Measurements from ENCODE around the gene MAP7. TPM values are rescaled to one million over a fixed set of nuclear protein-coding genes. Genes with fewer than 3 reads are reported as not detected.
"Not testable (repeated sequence)": the region's sequence is repeated elsewhere in the genome, so short reads cannot be mapped to it uniquely, and the experiment has no call there.

The MAP7 gene
- total and polyA plus RNA-seq, 2 of the 13 experiments (the other 11 are each of a cell fraction or from before 2014, with no cell fraction given): 0.04 TPM; not detected in 1

GRCh38 chr6:136590846-136591245, 40.6 kb upstream of the MAP7 start:
- CTCF ChIA-PET (ENCODE audit: low intra/inter-chr PET ratio, low total read pairs); H3K9ac ChIP-seq (ENCODE audit: insufficient read depth, low read depth, low read length); ATAC-seq; H3K27ac ChIP-seq (ENCODE audit: extremely low read length, insufficient read depth, low read length); intact Hi-C loops (cut with micrococcal nuclease; ENCODE audit: unreplicated experiment); H3K9me3 ChIP-seq (ENCODE audit: low read length); H3K4me3 ChIP-seq (replicated peaks in 1 of 3; ENCODE audit: insufficient read depth in 1 of 3, low read depth in 2 of 3, low read length in 3 of 3); POLR2A ChIA-PET; H4K20me1 ChIP-seq (ENCODE audit: insufficient read depth, low read length); H3K4me1 ChIP-seq (ENCODE audit: insufficient read depth, low read length); H3K36me3 ChIP-seq (replicated peaks in 1 of 2; ENCODE audit: control insufficient read depth in 1 of 2, insufficient read depth in 2 of 2, low read length in 2 of 2); in situ Hi-C loops (cut with HindIII; ENCODE audit: extremely low pct_ligation_motif_present, low pct_unique_long_range_greater_than_20kb); BruUV-seq (replicated peaks); H2AFZ ChIP-seq (ENCODE audit: low read length); FAIRE-seq; DNase-seq (ENCODE audit: low spot score); H3K79me2 ChIP-seq (ENCODE audit: insufficient read depth, low read length); H3K4me2 ChIP-seq (ENCODE audit: low read depth, low read length): not testable (repeated sequence)
- WGBS (ENCODE audit: low lambda C conversion rate): 55% methylated on average over 2 of the region's 2 CpGs
- peaks cover 0 to 15% of the 10 kb centered on the region in 2 experiments; a peak in 2 of 5 replicates for H3K27me3 ChIP-seq (ENCODE audit: control insufficient read depth in 1 of 2, insufficient read depth in 2 of 2, low read length in 2 of 2)

DNA sequence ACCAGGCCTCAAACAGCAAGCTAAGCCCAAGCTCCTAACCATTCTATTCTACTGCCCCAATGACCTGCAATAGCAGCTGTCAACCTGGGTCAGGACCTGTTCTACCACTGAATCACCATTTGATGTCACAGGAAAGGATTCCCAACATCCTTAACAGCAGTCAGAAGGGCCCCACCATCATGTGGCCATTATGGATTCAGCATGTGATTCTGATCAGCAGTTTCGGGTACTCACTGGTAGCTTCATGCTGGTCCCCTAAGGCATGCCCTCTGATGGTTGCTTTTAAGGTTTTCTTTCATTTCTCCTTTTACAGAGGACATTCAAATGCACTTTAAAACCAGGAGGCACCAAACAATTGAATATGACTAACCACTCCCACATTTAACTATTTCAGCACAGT, 37.3 kb upstream of the MAP7 start:
- CTCF ChIA-PET (ENCODE audit: low intra/inter-chr PET ratio, low total read pairs): no interaction called here

More for the DNA sequence above, 37.3 kb upstream of the MAP7 start:
- H2AFZ ChIP-seq (ENCODE audit: low read length): no peak overlapping the region
- WGBS (ENCODE audit: low lambda C conversion rate): 0% methylated on average over 1 of the region's 1 CpG
- H3K27ac ChIP-seq (ENCODE audit: extremely low read length, insufficient read depth, low read length): no peak overlapping the region
- H3K27me3 ChIP-seq (ENCODE audit: control insufficient read depth in 1 of 2, insufficient read depth in 2 of 2, low read length in 2 of 2): no peaks in the 10 kb centered on the region; a peak in 1 of 5 replicates
- no peaks in the 10 kb centered on the region for H3K79me2 ChIP-seq (ENCODE audit: insufficient read depth, low read length)
- FAIRE-seq: no peak
- intact Hi-C loops (cut with micrococcal nuclease; ENCODE audit: unreplicated experiment) (loop anchor here (10.0 kb wide), 1 partner anchor 207 kb away; the partner anchor contains the start of gene MAP3K5), in situ Hi-C loops (cut with HindIII; ENCODE audit: extremely low pct_ligation_motif_present, low pct_unique_long_range_greater_than_20kb) (no loop called here)
- no peak for DNase-seq (ENCODE audit: low spot score)
- H3K9me3 ChIP-seq (ENCODE audit: low read length): no peaks in the 10 kb centered on the region
- H3K9ac ChIP-seq (ENCODE audit: insufficient read depth, low read depth, low read length): no peak overlapping the region
- H3K4me1 ChIP-seq (ENCODE audit: insufficient read depth, low read length): no peaks in the 10 kb centered on the region
- no peak for TF ChIP-seq THRA (CRISPR knock-in tag; IDR thresholded peaks at IDR 0.05; ENCODE audit: borderline replicate concordance)
- no peak for TF ChIP-seq HES4 (CRISPR knock-in tag; IDR thresholded peaks at IDR 0.05; ENCODE audit: borderline replicate concordance)
- TF ChIP-seq MBD4 (IDR thresholded peaks at IDR 0.05; ENCODE audit: borderline replicate concordance, low read length): no peak
- no TSS peak for BruUV-seq (replicated peaks)
- H3K4me3 ChIP-seq (replicated peaks in 1 of 3; ENCODE audit: insufficient read depth in 1 of 3, low read depth in 2 of 3, low read length in 3 of 3): no peak overlapping the region
- no peaks in the 10 kb centered on the region for H4K20me1 ChIP-seq (ENCODE audit: insufficient read depth, low read length)
- H3K36me3 ChIP-seq (replicated peaks in 1 of 2; ENCODE audit: control insufficient read depth in 1 of 2, insufficient read depth in 2 of 2, low read length in 2 of 2): no peaks in the 10 kb centered on the region
- no peak overlapping the region for H3K4me2 ChIP-seq (ENCODE audit: low read depth, low read length)
- no peak for ATAC-seq
- POLR2A ChIA-PET: no interaction called here

Data from HepG2 (cell line).